HL-60 (cell line): ENCODE measurements around the gene GOT1.

ENCODE experiments used
- DNase-seq, 2 experiments: peaks; one replicate each; pipeline ENCODE4 v3.0.0-alpha.2; 2010 to 2020; ENCODE audit warnings: low read depth in 1 of 2, low spot score in 1 of 2
- H3K27ac ChIP-seq: fragments of 250-450 bp; sonication (Bioruptor Pico); replicated peaks from 2 replicates; pipeline ENCODE4 v1.5.1; 2020; ENCODE audit warnings: mild to moderate bottlenecking, moderate library complexity
- H3K27me3 ChIP-seq: fragments of 250-450 bp; sonication (Bioruptor Pico); 2 replicates; pipeline ENCODE4 v1.5.1; 2021; ENCODE audit warnings: mild to moderate bottlenecking, moderate library complexity; ENCODE audit not compliant: insufficient read depth, poor library complexity, severe bottlenecking
- H3K4me3 ChIP-seq: replicated peaks from 2 replicates; pipeline ENCODE4 v1.5.1; 2011; ENCODE audit warnings: mild to moderate bottlenecking, control low read depth, low read length; ENCODE audit not compliant: insufficient read depth
- CTCF ChIP-seq: IDR thresholded peaks from one replicate; pipeline ENCODE4 v1.5.1; 2011; ENCODE audit warnings: low read length, control low read depth, inconsistent platforms; ENCODE audit not compliant: insufficient read depth
- GABPA ChIP-seq: IDR thresholded peaks from 2 replicates; pipeline ENCODE4 v1.6.1; 2012; ENCODE audit warnings: low read depth
- POLR2AphosphoS5 ChIP-seq: IDR thresholded peaks from 2 replicates; pipeline ENCODE4 v1.6.1; 2012; ENCODE audit warnings: low read depth
- REST ChIP-seq: IDR thresholded peaks from 2 replicates; pipeline ENCODE4 v1.6.1; 2012; ENCODE audit warnings: low read depth; ENCODE audit not compliant: insufficient replicate concordance
- SPI1 ChIP-seq: IDR thresholded peaks from 2 replicates; pipeline ENCODE4 v1.6.1; 2012; ENCODE audit warnings: low read depth, mild to moderate bottlenecking, borderline replicate concordance

Gene GOT1

GRCh38 chr10:99372546-99373271 lies 57.7 kb downstream of the GOT1 start:
- no peak overlapping the region for H3K27ac ChIP-seq
- no peak for DNase-seq
- TF ChIP-seq REST (no peak), CTCF (no peak), SPI1 (no peak), POLR2AphosphoS5 (no peak)
- H3K27me3 ChIP-seq: no peaks in the 10 kb centered on the region
- H3K4me3 ChIP-seq: no peak overlapping the region

GRCh38 chr10:99370993-99371392 lies 59.4 kb downstream of the GOT1 start:
- DNase-seq: no peak
- Histone ChIP-seq H3K27me3 (no peaks in the 10 kb centered on the region), H3K27ac (no peak overlapping the region), H3K4me3 (no peak overlapping the region)
- TF ChIP-seq GABPA (no peak), POLR2AphosphoS5 (no peak), REST (no peak), SPI1 (no peak)

- no peaks in the 10 kb centered on the region for H3K27me3 ChIP-seq
- H3K27ac ChIP-seq: no peak overlapping the region
- no peak overlapping the region for H3K4me3 ChIP-seq
- no peak for DNase-seq
- TF ChIP-seq REST: no peak
- no peak for TF ChIP-seq POLR2AphosphoS5
- no peak for TF ChIP-seq GABPA
- no peak for TF ChIP-seq SPI1
- TF ChIP-seq CTCF: no peak
Measured at GRCh38 chr10:99369551-99369950, 60.9 kb downstream of the GOT1 start.

GRCh38 chr10:99369126-99369525 lies 61.3 kb downstream of the GOT1 start:
- H3K27me3 ChIP-seq: no peaks in the 10 kb centered on the region
- no peak overlapping the region for H3K27ac ChIP-seq
- TF ChIP-seq REST: no peak
- TF ChIP-seq CTCF: no peak
- TF ChIP-seq GABPA: no peak
- TF ChIP-seq POLR2AphosphoS5: no peak
- TF ChIP-seq SPI1: no peak
- DNase-seq: no peak
- H3K4me3 ChIP-seq: no peak overlapping the region
